HepG2 (cell line): ENCODE results near the gene PIMREG. TPM values are rescaled to one million over a fixed set of nuclear protein-coding genes. Genes with fewer than 3 reads are reported as not detected.

Experiments
- ATAC-seq: fragments of 200-7000 bp; cut with Tn5 transposase; 3 replicates; pipeline ENCODE4 v1.9.1; 2020; ENCODE audit warnings: mild to moderate bottlenecking, moderate library complexity
- BruUV-seq: library from RNA; stranded (reverse); fragments of 400-500 nt; replicated peaks from 2 replicates; lab custom pipeline; 2021; lab: Mats Ljungman, UMichigan
- CTCF ChIA-PET: fragments of 300-600 bp; formaldehyde crosslinking; extraction: SDS; loops from one replicate; lab custom pipeline; 2021; ENCODE audit warnings: low total read pairs, inconsistent platforms, low intra/inter-chr PET ratio; lab: Yijun Ruan, JAX
- POLR2A ChIA-PET: fragments of 350-600 bp; sonication (Branson Sonifier 250); formaldehyde crosslinking; loops from one replicate; lab custom pipeline; 2020; ENCODE audit warnings: antibody characterized with exemption, inconsistent platforms; lab: Yijun Ruan, JAX
- DNase-seq: peaks from one replicate; pipeline ENCODE4 v3.0.0-alpha.2; 2015; ENCODE audit warnings: low spot score
- FAIRE-seq: peaks from 3 replicates; lab custom pipeline; 2011; peaks lifted over from hg19 to GRCh38; lab: Jason Lieb, UNC
- H2AFZ ChIP-seq: one replicate; pipeline ENCODE4 v1.6.1; 2011; ENCODE audit warnings: low read length, inconsistent platforms
- H3K27ac ChIP-seq: fragments of 300-600 bp; 3 replicates; pipeline ENCODE4 v1.8.0; 2011; ENCODE audit warnings: mixed run types, mild to moderate bottlenecking, mixed read lengths, low read length, inconsistent platforms; ENCODE audit not compliant: insufficient read depth; ENCODE audit errors: extremely low read length
- H3K27me3 ChIP-seq, 2 experiments: fragments of 200-600 bp in 1 of 2; 2 replicates in 1 of 2; 3 replicates in 1 of 2; pipeline versions ENCODE4 v1.6.0 to v1.8.0; 2011; ENCODE audit warnings: low read length in 2 of 2, mild to moderate bottlenecking in 2 of 2, moderate library complexity in 2 of 2, inconsistent platforms in 1 of 2; ENCODE audit not compliant: insufficient read depth in 2 of 2, control insufficient read depth in 1 of 2
- H3K36me3 ChIP-seq, 2 experiments: fragments of 200-600 bp in 1 of 2; replicated peaks in 1 of 2; 2 replicates in 1 of 2; 3 replicates in 1 of 2; pipeline versions ENCODE4 v1.5.1 to v1.8.0; 2011; ENCODE audit warnings: low read length in 2 of 2, inconsistent platforms in 1 of 2; ENCODE audit not compliant: insufficient read depth in 2 of 2, control insufficient read depth in 1 of 2
- H3K4me1 ChIP-seq: 2 replicates; pipeline ENCODE4 v1.5.1; 2012; ENCODE audit warnings: low read length, inconsistent platforms; ENCODE audit not compliant: insufficient read depth
- H3K4me2 ChIP-seq: 2 replicates; pipeline ENCODE4 v1.6.0; 2011; ENCODE audit warnings: low read depth, low read length, inconsistent platforms
- H3K4me3 ChIP-seq, 3 experiments: fragments of 200-600 bp in 1 of 3; sonication (generic), shearing (Covaris generic) in 1 of 3; replicated peaks in 1 of 3; 2 replicates each; pipeline ENCODE4 v1.5.1; 2011 to 2016; ENCODE audit warnings: low read length in 3 of 3, inconsistent platforms in 2 of 3, low read depth in 2 of 3, mild to moderate bottlenecking in 2 of 3, control low read depth in 1 of 3, mixed read lengths in 1 of 3; ENCODE audit not compliant: insufficient read depth in 1 of 3
- H3K79me2 ChIP-seq: one replicate; pipeline ENCODE4 v1.6.1; 2011; ENCODE audit warnings: low read length, inconsistent platforms; ENCODE audit not compliant: insufficient read depth
- H3K9ac ChIP-seq: 2 replicates; pipeline ENCODE4 v1.6.0; 2011; ENCODE audit warnings: mild to moderate bottlenecking, low read depth, low read length, inconsistent platforms; ENCODE audit not compliant: insufficient read depth
- H3K9me3 ChIP-seq: 2 replicates; pipeline ENCODE4 v1.5.1; 2012; ENCODE audit warnings: mild to moderate bottlenecking, low read length
- H4K20me1 ChIP-seq: 2 replicates; pipeline ENCODE4 v1.6.0; 2011; ENCODE audit warnings: inconsistent platforms, mild to moderate bottlenecking, low read length, moderate library complexity; ENCODE audit not compliant: insufficient read depth
- FOXP1 ChIP-seq, 2 experiments: fragments of 450-650 bp in 1 of 2; IDR thresholded peaks; 2 replicates each; pipeline ENCODE4 v1.6.1; 2017 to 2018; ENCODE audit warnings: antibody characterized with exemption in 1 of 2
- PRDM15 ChIP-seq: sonication (generic); formaldehyde crosslinking; IDR thresholded peaks from 2 replicates; pipeline ENCODE4 v1.4.0; 2020; ENCODE audit warnings: missing genetic modification reagents
- TCF7 ChIP-seq: sonication (generic); IDR thresholded peaks from 2 replicates; pipeline ENCODE4 v1.6.1; 2016; ENCODE audit warnings: antibody characterized with exemption, low read depth
- TEAD3 ChIP-seq: optimal IDR thresholded peaks from 2 replicates; pipeline ENCODE3; 2016; ENCODE audit warnings: borderline replicate concordance
- ZBTB25 ChIP-seq: IDR thresholded peaks from 2 replicates; pipeline ENCODE4 v1.6.1; 2018; ENCODE audit warnings: missing genetic modification reagents
- ZFP1 ChIP-seq: IDR thresholded peaks from 2 replicates; pipeline ENCODE4 v1.6.1; 2016
- ZNF121 ChIP-seq: sonication (generic); formaldehyde crosslinking; IDR thresholded peaks from 2 replicates; pipeline ENCODE4 v1.5.0; 2020; ENCODE audit warnings: mild to moderate bottlenecking, missing genetic modification reagents
- ZNF337 ChIP-seq: sonication (generic); formaldehyde crosslinking; IDR thresholded peaks from 2 replicates; pipeline ENCODE4 v1.5.1; 2020; ENCODE audit warnings: missing genetic modification reagents, low read depth, mild to moderate bottlenecking, borderline replicate concordance
- ZNF512B ChIP-seq: sonication (generic); formaldehyde crosslinking; IDR thresholded peaks from 2 replicates; pipeline ENCODE4 v1.5.1; 2020; ENCODE audit warnings: missing genetic modification reagents, mild to moderate bottlenecking, borderline replicate concordance
- ZNF747 ChIP-seq: sonication (generic); formaldehyde crosslinking; IDR thresholded peaks from 2 replicates; pipeline ENCODE4 v1.8.1; 2023; ENCODE audit warnings: missing genetic modification reagents, mild to moderate bottlenecking, borderline replicate concordance
- ZNF816 ChIP-seq: sonication (generic); formaldehyde crosslinking; IDR thresholded peaks from 2 replicates; pipeline ENCODE4 v1.8.0; 2022; ENCODE audit warnings: missing genetic modification reagents, mild to moderate bottlenecking, borderline replicate concordance
- WGBS: methylation state at CpG from one replicate; pipeline ENCODE4 v1.1.6; 2017; ENCODE audit warnings: low lambda C conversion rate; 5-methylcytosine and 5-hydroxymethylcytosine counted together
- in situ Hi-C: cut with HindIII; loops from 2 replicates; pipeline ENCODE4 v1.10.0; 2017; ENCODE audit warnings: low pct_unique_long_range_greater_than_20kb; ENCODE audit not compliant: extremely low pct_ligation_motif_present
- intact Hi-C: fragments of 100-400 bp; cut with micrococcal nuclease; formaldehyde crosslinking; loops from one replicate; pipeline ENCODE4 v1.10.0; 2022; ENCODE audit not compliant: unreplicated experiment
- polyA plus RNA-seq, 8 experiments: library from polyadenylated mRNA; depleted of rRNA in 3 of 8; stranded (reverse) in 7 of 8; unstranded in 1 of 8; fragments of >200 nt; fragmentation: Illumina TruSeq in 4 of 8; extraction: Trizol in 4 of 8; gene quantifications; 2 replicates each; pipeline versions ENCODE4 v1.2.1 to v1.2.3, GENCODE V29; 2011 to 2016; ENCODE audit warnings: low read depth in 4 of 8, missing spikeins in 1 of 8, mixed read lengths in 1 of 8; ENCODE audit not compliant: insufficient read depth in 1 of 8
- total RNA-seq, 5 experiments: library from RNA; depleted of rRNA; stranded (reverse); fragments of >200 nt; fragmentation: Illumina TruSeq; extraction: Trizol; gene quantifications; 2 replicates each; pipeline ENCODE4 v1.2.3, GENCODE V29; 2016; ENCODE audit warnings: low read depth in 1 of 5

PIMREG gene
- total and polyA plus RNA-seq, 2 of the 13 experiments (the other 11 are each of a cell fraction or from before 2014, with no cell fraction given) = 15.6 to 30.3 TPM

GRCh38 chr17:6457688-6458459 lies 13.6 kb downstream of the PIMREG start:
- ATAC-seq (peak; percentile 34), DNase-seq (peak; percentile 12), FAIRE-seq (no peak)
- H3K36me3 ChIP-seq = no peaks in the 10 kb centered on the region
- H3K9me3 ChIP-seq = no peaks in the 10 kb centered on the region
- ChIA-PET CTCF (no interaction called here), POLR2A (no interaction called here)
- peaks cover 25% of the 10 kb centered on the region for H3K4me1 ChIP-seq
- WGBS = 61% methylated on average over 4 of the region's 10 CpGs
- H3K27ac ChIP-seq = no peak overlapping the region
- intact Hi-C loops = no loop called here
- H3K79me2 ChIP-seq = no peaks in the 10 kb centered on the region
- in situ Hi-C loops = loop anchor here (5.0 kb wide), 1 partner anchor 49 kb away; no protein-coding TSS in a partner anchor
- no peak overlapping the region for H3K4me3 ChIP-seq
- TF ChIP-seq ZNF337 (CRISPR knock-in tag) = no peak
- no peak for TF ChIP-seq ZBTB25 (CRISPR knock-in tag)
- TF ChIP-seq FOXP1 (IDR thresholded peaks at IDR 0.05) = no peak
- peak; percentile 41; the same call in 1 of the 2 replicates for TF ChIP-seq FOXP1 (CRISPR knock-in tag; IDR thresholded peaks at IDR 0.05)
- TF ChIP-seq ZNF747 (CRISPR knock-in tag) = no peak
- TF ChIP-seq ZNF121 (CRISPR knock-in tag) = no peak
- no peak for TF ChIP-seq ZNF816 (CRISPR knock-in tag)
- TF ChIP-seq ZFP1 (CRISPR knock-in tag) = no peak
- TF ChIP-seq ZNF512B (CRISPR knock-in tag) = no peak
- TF ChIP-seq TCF7 = no peak
- peak; percentile 37 for TF ChIP-seq TEAD3 (CRISPR knock-in tag)
- TF ChIP-seq PRDM15 = peak; percentile 46; the same call in 1 of the 2 replicates
- H3K4me2 ChIP-seq = peak overlapping the region; percentile 50; the same call in 1 of the 2 replicates
- H3K9ac ChIP-seq = no peak overlapping the region
- BruUV-seq = no TSS peak
- peaks cover 0 to 3% of the 10 kb centered on the region in 2 experiments; a peak in 3 of 5 replicates for H3K27me3 ChIP-seq
- H2AFZ ChIP-seq = no peak overlapping the region
- H4K20me1 ChIP-seq = no peaks in the 10 kb centered on the region
